NB4 (cell line): ENCODE measurements around the gene VSIG10L.

Experiments
- CTCF ChIP-seq: IDR thresholded peaks from one replicate; pipeline ENCODE4 v1.5.1; 2012; ENCODE audit warnings: low read depth, low read length
- MAX ChIP-seq: IDR thresholded peaks from 2 replicates; pipeline ENCODE4 v1.6.1; 2011; ENCODE audit warnings: low read depth, low read length
- MYC ChIP-seq: IDR thresholded peaks from 2 replicates; pipeline ENCODE4 v1.6.1; 2011; ENCODE audit warnings: low read depth, low read length
- POLR2A ChIP-seq: IDR thresholded peaks from 2 replicates; pipeline ENCODE4 v1.6.1; 2011; ENCODE audit warnings: mild to moderate bottlenecking; ENCODE audit not compliant: insufficient read length; ENCODE audit errors: extremely low read depth

GRCh38 chr19:51346742-51347141, 4.8 kb upstream of the VSIG10L start:
- TF ChIP-seq CTCF, result no peak
- no peak for TF ChIP-seq POLR2A
- no peak for TF ChIP-seq MYC
- TF ChIP-seq MAX, result no peak
